ENCODE measurements around the gene C9orf85.
A peak's percentile ranks its signal among the peaks of the same experiment; 100 is the strongest.
"Not testable (repeated sequence)": the region's sequence is repeated elsewhere in the genome, so short reads cannot be mapped to it uniquely, and the experiment has no call there.

The C9orf85 gene

GRCh38 chr9:71911061-71911907 lies at the start of gene C9orf85, which contains the start of gene ABHD17B:
Gene C9orf85, plus strand, starts transcription at chr9:71911639. Its CDS starts 96 bp downstream, at chr9:71911735.
Gene ABHD17B, minus strand, starts transcription at chr9:71911193. Its CDS starts 36,113 bp downstream, at chr9:71875080.
- DNase-seq, result peak; percentile 98

GRCh38 chr9:71863631-71864030 lies 47.8 kb upstream of the C9orf85 start:
- DNase-seq, result no peak

GRCh38 chr9:71875345-71875744 lies 36.1 kb upstream of the C9orf85 start:
- no peak for DNase-seq

- DNase-seq, result no peak
Observed at GRCh38 chr9:71876106-71876505, 35.3 kb upstream of the C9orf85 start.

DNA sequence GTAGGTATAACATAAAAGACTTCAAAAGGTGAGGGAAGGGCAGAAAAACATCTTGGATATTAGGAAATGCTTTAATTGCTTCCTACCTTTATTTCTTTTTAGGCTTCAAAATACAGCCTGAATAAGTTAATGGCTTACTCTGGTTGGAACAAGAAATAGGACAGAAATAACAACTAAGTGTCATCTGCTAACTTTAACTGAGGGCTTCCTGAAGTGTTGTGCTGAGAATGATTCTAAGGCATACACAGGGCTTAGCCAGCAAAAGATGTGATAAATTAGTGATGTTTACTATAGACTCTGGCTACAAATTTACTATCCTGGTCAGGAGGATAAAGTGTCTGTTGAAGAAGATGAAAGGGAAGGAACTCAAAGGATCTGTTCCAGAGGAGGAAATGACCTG lies 34.6 kb upstream of the C9orf85 start:
- DNase-seq, result no peak

GRCh38 chr9:71878327-71879274 lies 32.8 kb upstream of the C9orf85 start:
- no peak for DNase-seq

DNA sequence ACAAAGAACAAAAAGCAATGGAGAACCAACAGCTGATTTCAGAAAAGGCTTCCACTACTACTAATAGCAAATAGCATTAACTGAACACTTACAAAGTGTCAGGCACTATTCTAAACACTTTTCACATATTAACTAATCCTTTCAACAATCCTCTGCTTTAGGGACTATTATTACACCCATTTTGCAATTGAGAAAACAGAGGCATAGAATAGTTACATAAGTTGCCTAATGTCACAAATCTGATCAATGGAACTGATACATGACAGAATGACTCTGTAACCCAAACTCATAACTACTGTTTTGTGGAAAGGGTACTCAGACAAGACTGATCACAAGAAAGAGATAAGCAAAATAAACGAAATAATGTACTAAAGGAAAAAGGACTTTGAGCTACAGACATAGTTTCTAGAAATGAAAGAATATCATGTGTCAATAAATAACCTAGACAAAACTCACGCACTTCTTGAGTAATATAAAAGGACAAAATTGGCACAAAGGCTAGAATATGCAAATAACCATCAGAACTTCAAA lies 31.7 kb upstream of the C9orf85 start:
- DNase-seq, result no peak

- DNase-seq, result no peak
Observed at GRCh38 chr9:71884005-71884404, 27.4 kb upstream of the C9orf85 start.

DNA sequence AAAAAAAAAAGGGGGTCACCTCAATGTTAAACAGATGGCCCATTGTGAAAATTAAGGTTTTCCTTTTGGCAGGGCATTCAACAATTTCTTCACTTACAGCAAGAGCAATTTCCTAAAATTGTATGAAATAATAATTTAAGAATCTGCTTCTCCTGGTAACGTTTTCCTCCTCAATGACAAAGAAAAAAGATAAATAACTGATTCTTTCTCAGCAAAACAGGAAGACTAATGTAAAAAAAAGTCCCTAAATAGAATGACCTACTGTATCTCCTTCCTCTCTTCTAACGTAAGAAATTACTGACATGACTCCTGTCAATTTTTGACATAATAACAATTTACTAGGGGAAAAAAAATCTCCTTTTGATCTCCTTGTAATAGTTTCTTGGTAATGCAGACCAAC lies 26.0 kb upstream of the C9orf85 start:
- DNase-seq, result no peak

- no peak for DNase-seq
Observed at GRCh38 chr9:71886015-71886414, 25.4 kb upstream of the C9orf85 start.

- no peak for DNase-seq
Observed at GRCh38 chr9:71886541-71886940, 24.9 kb upstream of the C9orf85 start.

GRCh38 chr9:71887362-71887761 lies 24.1 kb upstream of the C9orf85 start:
- DNase-seq, result no peak

- no peak for DNase-seq
Observed at GRCh38 chr9:71890042-71890679, 21.3 kb upstream of the C9orf85 start.

DNA sequence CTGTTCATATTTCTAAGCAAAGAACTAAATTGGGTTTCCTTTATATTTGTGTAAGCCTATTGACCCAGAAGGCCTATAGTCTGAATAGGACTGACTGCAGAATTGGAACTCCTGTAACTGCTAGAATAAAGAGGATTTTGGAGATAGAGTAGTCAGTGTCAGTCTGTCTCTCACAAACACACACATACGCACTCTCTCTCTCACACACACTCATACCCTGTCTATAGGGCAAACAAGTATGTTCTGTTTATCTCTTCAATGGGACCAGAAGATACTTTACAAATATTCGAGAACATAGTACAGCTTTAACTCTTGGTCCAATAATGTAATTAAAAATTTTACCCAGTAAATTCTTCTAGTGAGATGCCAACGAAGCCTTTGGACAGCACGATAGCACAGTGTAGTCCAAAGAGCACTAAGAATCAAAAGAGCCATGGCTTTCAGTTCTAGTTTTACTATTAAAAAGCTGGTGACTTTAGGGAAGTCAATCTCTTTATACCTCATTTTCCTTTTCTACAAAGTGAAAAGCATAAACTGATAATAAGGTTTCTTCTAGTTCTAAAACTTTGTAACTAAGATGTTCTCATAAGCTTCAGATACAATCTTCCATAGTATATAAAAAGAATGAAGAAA lies 19.8 kb upstream of the C9orf85 start:
- DNase-seq, result no peak

DNA sequence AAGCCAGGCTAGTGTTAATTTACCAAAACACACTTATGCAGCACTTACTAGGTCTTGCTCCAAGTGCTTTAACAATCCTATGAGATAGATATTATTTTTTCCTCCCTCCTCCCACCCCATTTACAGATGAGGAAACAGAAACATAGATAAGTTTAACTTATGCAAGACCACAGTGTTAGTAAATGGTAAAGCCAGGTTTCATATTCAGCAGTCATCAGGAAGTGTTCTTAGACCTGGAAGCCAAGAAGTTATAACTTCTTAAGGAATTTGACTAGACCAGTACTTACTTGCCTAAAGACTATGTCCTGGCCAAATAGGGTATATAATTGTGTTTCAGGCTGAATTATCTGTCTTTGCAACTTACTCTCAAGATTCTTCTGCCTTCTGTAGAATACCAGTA lies 16.3 kb upstream of the C9orf85 start:
- no peak for DNase-seq

DNA sequence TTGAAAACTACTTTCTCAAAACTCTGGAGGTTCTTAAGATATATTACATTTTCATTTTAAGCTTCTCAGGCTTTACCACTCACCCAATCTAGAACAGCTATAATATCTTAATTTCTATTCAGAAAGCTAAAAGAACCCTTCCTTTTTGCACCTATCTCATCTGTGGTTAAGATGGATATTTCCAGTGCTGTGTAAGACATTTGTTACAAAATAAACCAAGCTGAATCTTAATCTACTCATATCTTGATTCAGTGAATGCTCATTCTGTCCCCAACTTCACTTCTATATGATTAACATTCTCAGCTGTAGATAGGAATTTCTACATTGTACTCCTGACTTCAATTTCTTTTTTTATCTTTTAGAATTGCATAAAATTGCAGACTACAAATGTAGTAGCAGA lies 15.5 kb upstream of the C9orf85 start:
- DNase-seq, result no peak

- no peak for DNase-seq
Observed at GRCh38 chr9:71896761-71897160, 14.7 kb upstream of the C9orf85 start.

DNA sequence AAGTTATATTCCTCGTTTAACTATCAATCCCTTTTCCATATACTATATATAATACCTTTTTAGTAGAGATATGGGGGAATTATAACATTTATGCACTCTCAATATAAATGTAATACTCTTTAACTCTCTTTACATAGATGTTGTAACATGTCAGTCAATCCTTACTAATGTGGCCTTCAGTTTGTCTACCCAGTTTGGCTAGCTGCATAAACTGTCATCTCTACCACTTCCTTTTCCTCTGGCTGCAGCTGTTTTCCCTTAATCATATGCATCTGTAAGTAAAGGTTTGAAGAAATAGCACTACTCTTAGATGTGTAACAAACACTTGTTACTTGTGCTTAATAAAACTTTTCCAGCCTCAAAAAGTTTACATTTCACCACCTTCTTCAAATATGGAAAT lies 13.9 kb upstream of the C9orf85 start:
- no peak for DNase-seq

DNA sequence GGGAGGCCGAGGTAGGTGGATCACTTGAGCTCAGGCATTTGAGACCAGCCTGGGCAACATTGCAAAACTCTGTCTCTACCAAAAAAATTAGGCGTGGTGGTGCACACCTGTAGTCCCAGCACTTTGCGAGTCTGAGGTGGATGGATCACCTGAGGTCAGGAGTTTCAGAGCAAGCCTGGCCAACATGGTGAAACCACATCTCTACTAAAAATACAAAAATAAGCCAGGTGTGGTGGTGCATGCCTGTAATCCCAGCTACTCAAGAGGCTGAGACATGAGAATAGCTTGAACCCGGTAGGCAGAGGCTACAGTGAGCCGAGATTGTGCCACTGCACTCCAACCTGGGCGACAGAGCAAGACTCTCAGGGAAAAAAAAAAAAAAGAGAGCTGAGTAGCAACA lies 12.7 kb upstream of the C9orf85 start:
- not testable (repeated sequence) for DNase-seq

- DNase-seq, result no peak
Observed at GRCh38 chr9:71901695-71902597, 9.5 kb upstream of the C9orf85 start.

- no peak for DNase-seq
Observed at GRCh38 chr9:71904076-71904475, 7.4 kb upstream of the C9orf85 start.

Data from stimulated activated CD4-positive, alpha-beta T cell treated with anti-CD3 and anti-CD28 coated beads, Interleukin-15, amount 100 ng/mL, for 24 hours (primary cell).